Upper lobe of left lung (tissue), 6 donors: ENCODE results near the gene GLIS1. TPM values are rescaled to one million over a fixed set of nuclear protein-coding genes. Genes with fewer than 3 reads are reported as not detected.

Experiments used
- ATAC-seq, 2 donors: fragments of 200-7000 bp; cut with Tn5 transposase; one replicate each; pipeline ENCODE4 v1.9.1; 2022; ENCODE audit warnings: mild to moderate bottlenecking in 2 of 2, moderate library complexity in 2 of 2; ENCODE audit not compliant: low FRiP score in 2 of 2
- DNase-seq, 2 donors: peaks; one replicate each; pipeline ENCODE4 v3.0.0-alpha.2; 2019 to 2020
- H3K27ac ChIP-seq, 4 donors: fragments of 200-600 bp; sonication (generic); one replicate each; pipeline ENCODE4 v1.5.1; 2016 to 2019
- H3K27me3 ChIP-seq, 4 donors: fragments of 200-600 bp; sonication (generic); one replicate each; pipeline ENCODE4 v1.5.1; 2017 to 2019
- H3K36me3 ChIP-seq, 4 donors: fragments of 200-600 bp; sonication (generic); one replicate each; pipeline ENCODE4 v1.5.1; 2016 to 2019
- H3K4me1 ChIP-seq, 4 donors: fragments of 200-600 bp; sonication (generic); one replicate each; pipeline ENCODE4 v1.5.1; 2018 to 2019
- H3K4me3 ChIP-seq, 4 donors: fragments of 200-600 bp; sonication (generic); one replicate each; pipeline ENCODE4 v1.5.1; 2017 to 2019; ENCODE audit warnings: mild to moderate bottlenecking in 2 of 4, moderate library complexity in 1 of 4
- H3K9me3 ChIP-seq, 4 donors: fragments of 200-600 bp; sonication (generic); one replicate each; pipeline ENCODE4 v1.5.1; 2018 to 2019
- CTCF ChIP-seq, 6 experiments: fragments of 450-650 bp in 4 of 6; fragments of 200-600 bp in 2 of 6; sonication (generic) in 2 of 6; IDR thresholded peaks; one replicate each; pipeline ENCODE4 v1.5.1; 2016 to 2019; ENCODE audit warnings: antibody characterized with exemption in 6 of 6
- EP300 ChIP-seq, 4 donors: sonication (generic); formaldehyde crosslinking; IDR thresholded peaks; one replicate each; pipeline ENCODE4 v1.5.1; 2017; ENCODE audit warnings: antibody characterized with exemption in 4 of 4, control low read depth in 2 of 4
- POLR2A ChIP-seq, 4 donors: fragments of 450-650 bp; IDR thresholded peaks; one replicate each; pipeline ENCODE4 v1.5.1; 2016 to 2017; ENCODE audit warnings: antibody characterized with exemption in 4 of 4, mild to moderate bottlenecking in 2 of 4
- POLR2AphosphoS5 ChIP-seq, 2 donors: sonication (generic); formaldehyde crosslinking; IDR thresholded peaks; one replicate each; pipeline ENCODE4 v1.5.1; 2017; ENCODE audit warnings: antibody characterized with exemption in 2 of 2
- WGBS, 2 donors: methylation state at CpG; one replicate each; pipeline ENCODE4 v1.1.5; 2017 to 2018; 5-methylcytosine and 5-hydroxymethylcytosine counted together
- total RNA-seq, 6 donors: library from RNA; depleted of rRNA in 4 of 6; stranded (reverse); fragments of >200 nt in 4 of 6; gene quantifications; one replicate each; pipeline versions ENCODE4 v1.1.0 to v1.2.1, GENCODE V29; 2016 to 2021
- donor health status: DM: no; HTN: no; CAD: no; lungs with moderate emphysema.
- donor health status: DM: no; HTN: yes; CAD: no; lungs with severe emphysema.

GLIS1 gene
- total RNA-seq, 6 donors from 2014 or later: 0.26 to 1.0 TPM; not detected in 4

GRCh38 chr1:53736290-53736689 is 2.7 kb downstream of the GLIS1 start:
- 68 to 72% methylated on average over 11 of the region's 11 CpGs for WGBS, 2 donors
- DNase-seq (no peak), ATAC-seq (no peak)
- Histone ChIP-seq H3K4me1 (peaks cover 13 to 25% (median 22%) of the 10 kb centered on the region in 4 donors), H3K9me3 (no peaks in the 10 kb centered on the region), H3K36me3 (no peaks in the 10 kb centered on the region), H3K27me3 (peaks cover 0 to 31% (median 20%) of the 10 kb centered on the region in 4 donors), H3K27ac (no peak overlapping the region), H3K4me3 (no peak overlapping the region)
- no peak for TF ChIP-seq CTCF (IDR thresholded peaks at IDR 0.05)
- no peak for TF ChIP-seq EP300 (IDR thresholded peaks at IDR 0.05)
- TF ChIP-seq POLR2AphosphoS5 (IDR thresholded peaks at IDR 0.05): no peak
- no peak for TF ChIP-seq POLR2A (IDR thresholded peaks at IDR 0.05)

- DNase-seq: no peak
Measured at GRCh38 chr1:53735681-53736080, 3.3 kb downstream of the GLIS1 start.

GRCh38 chr1:53735261-53735660 is 3.7 kb downstream of the GLIS1 start:
- DNase-seq (no peak), ATAC-seq (no peak)
- Histone ChIP-seq H3K27ac (no peak overlapping the region), H3K4me3 (no peak overlapping the region), H3K9me3 (no peaks in the 10 kb centered on the region), H3K36me3 (no peaks in the 10 kb centered on the region), H3K4me1 (peaks cover 13 to 25% (median 22%) of the 10 kb centered on the region in 4 donors), H3K27me3 (peaks cover 0 to 31% (median 20%) of the 10 kb centered on the region in 4 donors)
- 58 to 74% methylated on average over 5 of the region's 5 CpGs for WGBS, 2 donors
- TF ChIP-seq CTCF (IDR thresholded peaks at IDR 0.05) (no peak), EP300 (IDR thresholded peaks at IDR 0.05) (no peak), POLR2AphosphoS5 (IDR thresholded peaks at IDR 0.05) (no peak), POLR2A (IDR thresholded peaks at IDR 0.05) (no peak)

More at GRCh38 chr1:53735681-53736080, 3.3 kb downstream of the GLIS1 start:
- no peaks in the 10 kb centered on the region for H3K9me3 ChIP-seq
- no peaks in the 10 kb centered on the region for H3K36me3 ChIP-seq
- no peak overlapping the region for H3K4me3 ChIP-seq
- H3K27ac ChIP-seq: no peak overlapping the region
- H3K4me1 ChIP-seq: peaks cover 13 to 25% (median 22%) of the 10 kb centered on the region in 4 donors
- no peak for ATAC-seq
- H3K27me3 ChIP-seq: peaks cover 0 to 31% (median 20%) of the 10 kb centered on the region in 4 donors
- TF ChIP-seq POLR2A (IDR thresholded peaks at IDR 0.05): no peak
- TF ChIP-seq POLR2AphosphoS5 (IDR thresholded peaks at IDR 0.05): no peak
- WGBS, 2 donors: 83 to 87% methylated on average over 5 of the region's 5 CpGs

- TF ChIP-seq EP300 (IDR thresholded peaks at IDR 0.05) (no peak), CTCF (IDR thresholded peaks at IDR 0.05) (no peak), POLR2A (IDR thresholded peaks at IDR 0.05) (no peak), POLR2AphosphoS5 (IDR thresholded peaks at IDR 0.05) (no peak)
- no peak overlapping the region for H3K27ac ChIP-seq
- no peaks in the 10 kb centered on the region for H3K9me3 ChIP-seq
- no peak for DNase-seq
- H3K27me3 ChIP-seq: peaks cover 0 to 31% (median 18%) of the 10 kb centered on the region in 4 donors
- H3K36me3 ChIP-seq: no peaks in the 10 kb centered on the region
- no peak for ATAC-seq
- H3K4me1 ChIP-seq: peaks cover 13 to 24% (median 21%) of the 10 kb centered on the region in 4 donors
- no peak overlapping the region for H3K4me3 ChIP-seq
- 61 to 66% methylated on average over 10 of the region's 10 CpGs for WGBS, 2 donors
Measured at GRCh38 chr1:53734650-53735211, 4.2 kb downstream of the GLIS1 start.

GRCh38 chr1:53733975-53734649 is 4.9 kb downstream of the GLIS1 start:
- 89 to 92% methylated on average over 10 of the region's 10 CpGs for WGBS, 2 donors
- no peaks in the 10 kb centered on the region for H3K9me3 ChIP-seq
- H3K4me3 ChIP-seq: no peak overlapping the region
- peaks cover 13 to 17% (median 15%) of the 10 kb centered on the region in 4 donors for H3K4me1 ChIP-seq
- H3K27me3 ChIP-seq: peaks cover 0 to 25% (median 15%) of the 10 kb centered on the region in 4 donors
- no peak overlapping the region for H3K27ac ChIP-seq
- TF ChIP-seq EP300 (IDR thresholded peaks at IDR 0.05): no peak
- TF ChIP-seq POLR2AphosphoS5 (IDR thresholded peaks at IDR 0.05): no peak
- no peak for TF ChIP-seq CTCF (IDR thresholded peaks at IDR 0.05)
- TF ChIP-seq POLR2A (IDR thresholded peaks at IDR 0.05): no peak
- ATAC-seq: no peak
- H3K36me3 ChIP-seq: no peaks in the 10 kb centered on the region
- no peak for DNase-seq
